B cell (primary cell): ENCODE measurements around the gene SNAPC4. TPM values are rescaled to one million over a fixed set of nuclear protein-coding genes. Genes with fewer than 3 reads are reported as not detected.

Source experiments
- ATAC-seq: fragments of 200-7000 bp; cut with Tn5 transposase; one replicate; pipeline ENCODE4 v1.10.0; 2021; ENCODE audit warnings: low read depth, mild to moderate bottlenecking, moderate number of reproducible peaks, moderate library complexity
- CTCF ChIA-PET: fragments of 350-600 bp; sonication (Branson Sonifier 250); formaldehyde crosslinking; loops from one replicate; lab custom pipeline; 2021; ENCODE audit warnings: antibody characterized with exemption, inconsistent platforms; lab: Charles Lee
- POLR2A ChIA-PET: fragments of 350-600 bp; sonication (Branson Sonifier 250); formaldehyde crosslinking; loops from one replicate; lab custom pipeline; 2021; ENCODE audit warnings: antibody characterized with exemption; lab: Charles Lee
- DNase-seq: peaks from one replicate; pipeline ENCODE4 v3.0.0; 2013
- H2AFZ ChIP-seq: 2 replicates; pipeline ENCODE4 v1.6.1; 2012; ENCODE audit warnings: mild to moderate bottlenecking, low read depth, low read length; ENCODE audit not compliant: insufficient read depth, poor library complexity, severe bottlenecking
- H3K27ac ChIP-seq, 2 donors: 1 replicate in 1 of 2; 2 replicates in 1 of 2; pipeline ENCODE4 v1.5.1; 2012 to 2013; ENCODE audit warnings: low read length in 2 of 2, mild to moderate bottlenecking in 2 of 2, moderate library complexity in 1 of 2
- H3K27me3 ChIP-seq, 4 experiments: fragments of 200-600 bp in 1 of 4; sonication (generic) in 1 of 4; replicated peaks in 1 of 4; 1 replicate in 2 of 4; 2 replicates in 2 of 4; pipeline versions ENCODE4 v1.6.1 to v1.7.0; 2013 to 2016; ENCODE audit warnings: low read length in 3 of 4, mild to moderate bottlenecking in 2 of 4, mixed read lengths in 1 of 4, moderate library complexity in 1 of 4; ENCODE audit not compliant: insufficient read depth in 4 of 4, control insufficient read depth in 3 of 4; ENCODE audit errors: control extremely low read depth in 1 of 4
- H3K36me3 ChIP-seq, 2 experiments: replicated peaks in 1 of 2; 1 replicate in 1 of 2; 2 replicates in 1 of 2; pipeline versions ENCODE4 v1.6.1 to v1.7.1; 2013; ENCODE audit warnings: low read length in 1 of 2; ENCODE audit not compliant: insufficient read depth in 2 of 2, control insufficient read depth in 1 of 2; ENCODE audit errors: control extremely low read depth in 1 of 2, extremely low read depth in 1 of 2
- H3K4me1 ChIP-seq, 2 donors: fragments of 200-600 bp in 1 of 2; sonication (generic) in 1 of 2; 1 replicate in 1 of 2; 2 replicates in 1 of 2; pipeline versions ENCODE4 v1.5.1 to v1.6.1; 2013 to 2017; ENCODE audit warnings: low read length in 2 of 2; ENCODE audit not compliant: control insufficient read depth in 2 of 2, insufficient read depth in 2 of 2
- H3K4me2 ChIP-seq: replicated peaks from 2 replicates; pipeline ENCODE3; 2012; ENCODE audit warnings: mild to moderate bottlenecking, low read depth, low read length; ENCODE audit not compliant: poor library complexity, severe bottlenecking
- H3K4me3 ChIP-seq, 5 experiments: fragments of 200-600 bp in 1 of 5; sonication (generic) in 1 of 5; 1 replicate in 3 of 5; 2 replicates in 2 of 5; pipeline versions ENCODE4 v1.5.1 to v1.7.0; 2011 to 2016; ENCODE audit warnings: low read length in 4 of 5, mild to moderate bottlenecking in 4 of 5, low read depth in 2 of 5, control low read depth in 1 of 5, moderate library complexity in 1 of 5; ENCODE audit not compliant: insufficient read depth in 1 of 5; ENCODE audit errors: control extremely low read depth in 1 of 5, extremely low read depth in 1 of 5
- H3K79me2 ChIP-seq: fragments of 200-600 bp; sonication (generic); one replicate; pipeline ENCODE4 v1.6.0; 2016; ENCODE audit warnings: low read length; ENCODE audit not compliant: control insufficient read depth, insufficient read depth
- H3K9ac ChIP-seq: fragments of 200-600 bp; sonication (generic); 2 replicates; pipeline ENCODE4 v1.6.1; 2017; ENCODE audit warnings: mild to moderate bottlenecking, low read length, moderate library complexity
- H3K9me3 ChIP-seq, 3 donors: one replicate each; pipeline versions ENCODE4 v1.6.1 to v1.7.1; 2013; ENCODE audit warnings: low read length in 2 of 3; ENCODE audit not compliant: control insufficient read depth in 2 of 3, insufficient read depth in 1 of 3; ENCODE audit errors: control extremely low read depth in 1 of 3
- H4K20me1 ChIP-seq: 2 replicates; pipeline ENCODE4 v1.6.0; 2012; ENCODE audit warnings: mild to moderate bottlenecking, low read length; ENCODE audit not compliant: insufficient read depth, control insufficient read depth, poor library complexity, severe bottlenecking
- H3K27ac Mint-ChIP-seq: one replicate; pipeline ENCODE4 v1.8.0; 2021; ENCODE audit warnings: mixed read lengths
- H3K27me3 Mint-ChIP-seq: one replicate; pipeline ENCODE4 v1.8.0; 2021; ENCODE audit warnings: mixed read lengths
- H3K4me1 Mint-ChIP-seq: one replicate; pipeline ENCODE4 v1.8.0; 2021; ENCODE audit warnings: mixed read lengths
- H3K4me3 Mint-ChIP-seq: one replicate; pipeline ENCODE4 v1.8.0; 2021; ENCODE audit warnings: mixed read lengths
- H3K9me3 Mint-ChIP-seq: one replicate; pipeline ENCODE4 v1.8.0; 2022; ENCODE audit warnings: mixed read lengths; ENCODE audit not compliant: insufficient read depth
- EZH2 ChIP-seq: IDR thresholded peaks from 2 replicates; pipeline ENCODE4 v1.6.1; 2012; ENCODE audit warnings: borderline replicate concordance, low read depth, mild to moderate bottlenecking, moderate library complexity, low read length; ENCODE audit not compliant: insufficient read depth, poor library complexity, severe bottlenecking
- WGBS: methylation state at CpG from one replicate; pipeline ENCODE4 v1.1.5; 2013; ENCODE audit warnings: missing lambda C conversion rate; ENCODE audit not compliant: insufficient coverage; 5-methylcytosine and 5-hydroxymethylcytosine counted together
- intact Hi-C: fragments of 100-400 bp; cut with micrococcal nuclease; formaldehyde crosslinking; loops from one replicate; pipeline ENCODE4 v1.10.0; 2022
- polyA plus RNA-seq: library from polyadenylated mRNA; depleted of rRNA; stranded (reverse); fragments of >200 nt; gene quantifications from 2 replicates; pipeline ENCODE4 v1.2.3, GENCODE V29; 2012
- total RNA-seq, 2 donors: library from RNA; stranded (reverse); fragments of 120-200 nt in 1 of 2; gene quantifications; 1 replicate in 1 of 2; 2 replicates in 1 of 2; pipeline versions ENCODE4 v1.2.3 to v1.2.4, GENCODE V29; 2013 to 2022
- TF ChIP-seq, protein P1 (sequence below): fragments of 200-600 bp; IDR thresholded peaks from one replicate; pipeline ENCODE4 v1.8.0; 2022; ENCODE audit warnings: antibody characterized with exemption, mild to moderate bottlenecking

Gene SNAPC4
- total and polyA plus RNA-seq, 2 donors (not counting 1 experiment from before 2014, with no cell fraction given): 13.1 to 15.6 TPM

GRCh38 chr9:136373300-136374182 lies 26.4 kb downstream of the SNAPC4 start, which contains the start of gene CARD9:
TSS of gene CARD9 (minus strand) at chr9:136373669. CDS start at chr9:136372078, 1,591 bp downstream.
- no peak for ATAC-seq
- WGBS: 49% methylated on average over 27 of the region's 27 CpGs
- POLR2A ChIA-PET: no interaction called here
- Histone ChIP-seq H3K4me1 (peaks cover 14 to 17% of the 10 kb centered on the region in 2 donors), H3K4me3 (no peak within 1 kb of the TSS), H3K9me3 (no peaks in the 10 kb centered on the region), H3K9ac (no peak within 1 kb of the TSS), H3K36me3 (no peaks in the 10 kb centered on the region), H3K79me2 (no peaks in the 10 kb centered on the region), H4K20me1 (no peaks in the 10 kb centered on the region), H2AFZ (peak within 1 kb of the TSS; percentile 28), H3K27me3 (peaks cover 0 to 6% (median 0%) of the 10 kb centered on the region in 4 experiments), H3K4me2 (peak within 1 kb of the TSS; percentile 63), H3K27ac (no peak within 1 kb of the TSS)
- Mint-ChIP-seq H3K9me3 (no peaks in the 10 kb centered on the region), H3K27ac (no peak within 1 kb of the TSS), H3K4me1 (peaks cover 8% of the 10 kb centered on the region), H3K4me3 (no peak within 1 kb of the TSS), H3K27me3 (no peaks in the 10 kb centered on the region)
- CTCF ChIA-PET: no interaction called here
- intact Hi-C loops: no loop called here
- no peak for TF ChIP-seq EZH2
- TF ChIP-seq, protein P1, sequence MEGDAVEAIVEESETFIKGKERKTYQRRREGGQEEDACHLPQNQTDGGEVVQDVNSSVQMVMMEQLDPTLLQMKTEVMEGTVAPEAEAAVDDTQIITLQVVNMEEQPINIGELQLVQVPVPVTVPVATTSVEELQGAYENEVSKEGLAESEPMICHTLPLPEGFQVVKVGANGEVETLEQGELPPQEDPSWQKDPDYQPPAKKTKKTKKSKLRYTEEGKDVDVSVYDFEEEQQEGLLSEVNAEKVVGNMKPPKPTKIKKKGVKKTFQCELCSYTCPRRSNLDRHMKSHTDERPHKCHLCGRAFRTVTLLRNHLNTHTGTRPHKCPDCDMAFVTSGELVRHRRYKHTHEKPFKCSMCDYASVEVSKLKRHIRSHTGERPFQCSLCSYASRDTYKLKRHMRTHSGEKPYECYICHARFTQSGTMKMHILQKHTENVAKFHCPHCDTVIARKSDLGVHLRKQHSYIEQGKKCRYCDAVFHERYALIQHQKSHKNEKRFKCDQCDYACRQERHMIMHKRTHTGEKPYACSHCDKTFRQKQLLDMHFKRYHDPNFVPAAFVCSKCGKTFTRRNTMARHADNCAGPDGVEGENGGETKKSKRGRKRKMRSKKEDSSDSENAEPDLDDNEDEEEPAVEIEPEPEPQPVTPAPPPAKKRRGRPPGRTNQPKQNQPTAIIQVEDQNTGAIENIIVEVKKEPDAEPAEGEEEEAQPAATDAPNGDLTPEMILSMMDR: no peak
- no peak for DNase-seq
